ENCODE results near the gene TMEM238L.

The TMEM238L gene

DNA sequence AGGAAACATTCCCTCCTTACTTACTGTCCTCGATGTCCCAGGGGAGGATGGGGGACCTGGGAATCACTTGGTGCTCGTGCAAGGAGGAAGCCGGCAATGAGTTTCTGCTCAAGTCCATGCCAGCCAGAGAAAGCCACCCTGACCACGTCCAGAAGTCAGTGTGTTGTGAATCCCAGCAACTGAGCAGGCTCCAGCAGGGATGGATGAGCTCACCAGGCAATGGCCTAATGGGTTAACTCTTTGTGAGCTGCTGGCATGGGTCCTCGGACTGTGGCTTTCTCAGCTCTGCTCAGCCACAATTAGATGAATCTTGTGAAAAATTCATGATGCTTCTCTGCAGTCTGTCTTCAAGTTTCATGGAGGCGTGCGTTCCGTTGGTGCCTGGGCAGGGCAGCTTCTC lies 34.0 kb upstream of the TMEM238L start, which contains the start of gene PIRT:
PIRT (minus strand) TSS at position 167 of the 400 bp plus-strand sequence. CDS start 12,442 bp downstream, outside the sequence.
- CTCF ChIA-PET, result no interaction called here
- H3K27ac ChIP-seq, result no peak within 1 kb of the TSS
- DNase-seq (ENCODE audit: low spot score), result no peak
- POLR2A ChIA-PET (ENCODE audit: low non-redundant PET), result no interaction called here
- TF ChIP-seq, protein P1, sequence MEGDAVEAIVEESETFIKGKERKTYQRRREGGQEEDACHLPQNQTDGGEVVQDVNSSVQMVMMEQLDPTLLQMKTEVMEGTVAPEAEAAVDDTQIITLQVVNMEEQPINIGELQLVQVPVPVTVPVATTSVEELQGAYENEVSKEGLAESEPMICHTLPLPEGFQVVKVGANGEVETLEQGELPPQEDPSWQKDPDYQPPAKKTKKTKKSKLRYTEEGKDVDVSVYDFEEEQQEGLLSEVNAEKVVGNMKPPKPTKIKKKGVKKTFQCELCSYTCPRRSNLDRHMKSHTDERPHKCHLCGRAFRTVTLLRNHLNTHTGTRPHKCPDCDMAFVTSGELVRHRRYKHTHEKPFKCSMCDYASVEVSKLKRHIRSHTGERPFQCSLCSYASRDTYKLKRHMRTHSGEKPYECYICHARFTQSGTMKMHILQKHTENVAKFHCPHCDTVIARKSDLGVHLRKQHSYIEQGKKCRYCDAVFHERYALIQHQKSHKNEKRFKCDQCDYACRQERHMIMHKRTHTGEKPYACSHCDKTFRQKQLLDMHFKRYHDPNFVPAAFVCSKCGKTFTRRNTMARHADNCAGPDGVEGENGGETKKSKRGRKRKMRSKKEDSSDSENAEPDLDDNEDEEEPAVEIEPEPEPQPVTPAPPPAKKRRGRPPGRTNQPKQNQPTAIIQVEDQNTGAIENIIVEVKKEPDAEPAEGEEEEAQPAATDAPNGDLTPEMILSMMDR (conservative IDR thresholded peaks at IDR 0.05; ENCODE audit: low read depth), result no peak

- H3K27ac ChIP-seq, result no peak overlapping the region
- DNase-seq (ENCODE audit: low spot score), result no peak
- TF ChIP-seq, protein P1 (conservative IDR thresholded peaks at IDR 0.05; ENCODE audit: low read depth), result no peak
- ChIA-PET POLR2A (ENCODE audit: low non-redundant PET) (no interaction called here), CTCF (interaction anchor here (0.6 to 0.7 kb wide), 3 partner anchors 74 to 1169 kb away, joined by 3 read pairs; no protein-coding TSS in a partner anchor)
Observed at GRCh38 chr17:10836966-10837590, 33.2 kb upstream of the TMEM238L start.

DNA sequence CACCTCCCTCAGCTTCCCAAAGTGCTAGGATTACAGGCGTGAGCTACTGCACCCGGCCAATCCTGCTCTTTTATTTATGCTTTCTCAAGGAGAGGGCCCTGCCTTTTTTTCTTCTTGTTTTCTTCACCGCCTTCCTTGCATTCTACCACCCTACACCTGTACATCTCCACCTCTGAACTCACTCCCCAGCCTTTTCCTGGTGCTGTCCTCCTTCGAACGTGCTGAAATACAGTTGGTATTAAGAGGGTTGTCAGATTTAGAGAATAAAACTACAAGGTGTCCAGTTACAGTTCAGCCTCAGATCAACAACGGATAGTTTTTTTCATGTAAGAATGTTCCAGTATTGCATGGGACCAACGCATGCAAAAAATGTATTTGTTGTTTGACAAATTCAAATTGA lies 32.2 kb upstream of the TMEM238L start:
- ChIA-PET CTCF (interaction anchor here (0.7 to 1.0 kb wide), 2 partner anchors 99 to 1170 kb away, joined by 3 read pairs; no protein-coding TSS in a partner anchor), POLR2A (ENCODE audit: low non-redundant PET) (no interaction called here)
- TF ChIP-seq, protein P1 (conservative IDR thresholded peaks at IDR 0.05; ENCODE audit: low read depth), result no peak
- DNase-seq (ENCODE audit: low spot score), result no peak
- H3K27ac ChIP-seq, result no peak overlapping the region

GRCh38 chr17:10831696-10832095 lies 27.8 kb upstream of the TMEM238L start:
- POLR2A ChIA-PET (ENCODE audit: low non-redundant PET), result no interaction called here

GRCh38 chr17:10827898-10828552 lies 24.1 kb upstream of the TMEM238L start:
- TF ChIP-seq, protein P1 (conservative IDR thresholded peaks at IDR 0.05; ENCODE audit: low read depth), result no peak
- CTCF ChIA-PET, result no interaction called here
- POLR2A ChIA-PET (ENCODE audit: low non-redundant PET), result no interaction called here
- no peak for DNase-seq (ENCODE audit: low spot score)
- no peak overlapping the region for H3K27ac ChIP-seq

More at GRCh38 chr17:10831696-10832095, 27.8 kb upstream of the TMEM238L start:
- TF ChIP-seq, protein P1 (conservative IDR thresholded peaks at IDR 0.05; ENCODE audit: low read depth), result no peak
- CTCF ChIA-PET, result no interaction called here
- no peak overlapping the region for H3K27ac ChIP-seq
- no peak for DNase-seq (ENCODE audit: low spot score)

DNA sequence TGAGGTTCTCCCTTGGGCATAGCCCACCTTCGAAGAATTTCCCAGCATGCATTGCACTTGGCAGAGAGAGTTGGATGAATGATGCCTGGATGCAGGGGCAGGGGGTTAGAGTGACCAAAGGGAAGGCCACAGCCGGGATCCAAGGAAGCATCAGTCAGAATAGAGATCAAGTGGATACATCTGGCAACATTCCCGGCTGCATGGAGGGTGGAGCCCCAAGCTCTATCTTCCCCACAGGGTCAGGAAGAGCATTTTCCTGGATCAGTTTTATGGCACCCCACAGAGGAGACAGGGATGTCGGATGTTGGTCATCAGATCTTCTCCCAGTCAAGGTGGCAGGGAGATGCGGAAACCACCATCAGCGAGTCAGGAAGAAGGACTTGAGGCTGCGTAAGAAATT lies 21.0 kb upstream of the TMEM238L start:
- no peak for DNase-seq (ENCODE audit: low spot score)
- H3K27ac ChIP-seq, result no peak overlapping the region
- ChIA-PET POLR2A (ENCODE audit: low non-redundant PET) (no interaction called here), CTCF (no interaction called here)
- TF ChIP-seq, protein P1 (conservative IDR thresholded peaks at IDR 0.05; ENCODE audit: low read depth), result no peak
